Measurements from ENCODE around the gene TNFSF13. TPM values are rescaled to one million over a fixed set of nuclear protein-coding genes. Genes with fewer than 3 reads are reported as not detected.

The TNFSF13 gene
- total and polyA plus RNA-seq, 2 donors (not counting 1 experiment from before 2014, with no cell fraction given), result 14.7 to 20.2 TPM

- DNase-seq (no peak), ATAC-seq (ENCODE audit: low read depth) (no peak)
- intact Hi-C loops (cut with micrococcal nuclease), result loop anchor here (10.0 kb wide), 1 partner anchor 561 kb away; the partner anchor contains the start of gene RNASEK
- ChIA-PET POLR2A (interaction anchor here (0.6 to 2.4 kb wide), 3 partner anchors 9 to 596 kb away, joined by 3 to 15 read pairs (median 6); partner anchors contain the start of genes MPDU1 and TP53), CTCF (interaction anchor here (0.6 to 4.9 kb wide), 7 partner anchors 9 to 86 kb away, joined by 3 to 21 read pairs (median 4); partner anchors contain the start of genes SENP3 and SOX15)
- Mint-ChIP-seq H3K27me3 (no peaks in the 10 kb centered on the region), H3K27ac (peak overlapping the region; percentile 99), H3K4me1 (peaks cover 71% of the 10 kb centered on the region), H3K9me3 (ENCODE audit: insufficient read depth) (no peaks in the 10 kb centered on the region), H3K4me3 (peak overlapping the region; percentile 94)
- Histone ChIP-seq H3K9ac (ENCODE audit: low read length) (no peak overlapping the region), H3K4me3 (ENCODE audit: control extremely low read depth in 1 of 5, extremely low read depth in 1 of 5, insufficient read depth in 1 of 5, low read depth in 2 of 5, low read length in 4 of 5) (no peak overlapping the region), H3K27ac (ENCODE audit: low read length in 2 of 2) (no peak overlapping the region), H3K4me1 (ENCODE audit: control insufficient read depth in 2 of 2, insufficient read depth in 2 of 2, low read length in 2 of 2) (peaks cover 41 to 53% of the 10 kb centered on the region in 2 donors), H3K27me3 (replicated peaks in 1 of 4; ENCODE audit: control extremely low read depth in 1 of 4, control insufficient read depth in 3 of 4, insufficient read depth in 4 of 4, low read length in 3 of 4) (no peaks in the 10 kb centered on the region), H4K20me1 (ENCODE audit: control insufficient read depth, insufficient read depth, low read length, poor library complexity, severe bottlenecking) (peaks cover 61% of the 10 kb centered on the region), H3K4me2 (replicated peaks; ENCODE audit: low read depth, low read length, poor library complexity, severe bottlenecking) (peak overlapping the region; percentile 89), H2AFZ (ENCODE audit: insufficient read depth, low read depth, low read length, poor library complexity, severe bottlenecking) (no peak overlapping the region), H3K79me2 (ENCODE audit: control insufficient read depth, insufficient read depth, low read length) (peaks cover 40% of the 10 kb centered on the region), H3K36me3 (replicated peaks in 1 of 2; ENCODE audit: control extremely low read depth in 1 of 2, control insufficient read depth in 1 of 2, extremely low read depth in 1 of 2, insufficient read depth in 2 of 2, low read length in 1 of 2) (peaks cover 22 to 63% of the 10 kb centered on the region in 2 experiments), H3K9me3 (ENCODE audit: control extremely low read depth in 1 of 3, control insufficient read depth in 2 of 3, insufficient read depth in 1 of 3, low read length in 2 of 3) (no peaks in the 10 kb centered on the region)
- TF ChIP-seq CTCF (IDR thresholded peaks at IDR 0.05), result no peak
- no peak for TF ChIP-seq EZH2 (IDR thresholded peaks at IDR 0.05; ENCODE audit: borderline replicate concordance, insufficient read depth, low read depth, low read length, poor library complexity, severe bottlenecking)
- 82% methylated on average over 1 of the region's 1 CpG for WGBS (ENCODE audit: insufficient coverage)
Observed at GRCh38 chr17:7575481-7575883, 16.9 kb downstream of the TNFSF13 start.

- Histone ChIP-seq H3K9me3 (ENCODE audit: control extremely low read depth in 1 of 3, control insufficient read depth in 2 of 3, insufficient read depth in 1 of 3, low read length in 2 of 3) (no peaks in the 10 kb centered on the region), H3K4me3 (ENCODE audit: control extremely low read depth in 1 of 5, extremely low read depth in 1 of 5, insufficient read depth in 1 of 5, low read depth in 2 of 5, low read length in 4 of 5) (no peak overlapping the region), H3K4me2 (replicated peaks; ENCODE audit: low read depth, low read length, poor library complexity, severe bottlenecking) (no peak overlapping the region), H3K9ac (ENCODE audit: low read length) (no peak overlapping the region), H4K20me1 (ENCODE audit: control insufficient read depth, insufficient read depth, low read length, poor library complexity, severe bottlenecking) (peaks cover 61% of the 10 kb centered on the region), H3K27ac (ENCODE audit: low read length in 2 of 2) (no peak overlapping the region), H3K4me1 (ENCODE audit: control insufficient read depth in 2 of 2, insufficient read depth in 2 of 2, low read length in 2 of 2) (peaks cover 43 to 58% of the 10 kb centered on the region in 2 donors), H2AFZ (ENCODE audit: insufficient read depth, low read depth, low read length, poor library complexity, severe bottlenecking) (no peak overlapping the region), H3K79me2 (ENCODE audit: control insufficient read depth, insufficient read depth, low read length) (peaks cover 44% of the 10 kb centered on the region), H3K36me3 (replicated peaks in 1 of 2; ENCODE audit: control extremely low read depth in 1 of 2, control insufficient read depth in 1 of 2, extremely low read depth in 1 of 2, insufficient read depth in 2 of 2, low read length in 1 of 2) (peaks cover 22 to 60% of the 10 kb centered on the region in 2 experiments), H3K27me3 (replicated peaks in 1 of 4; ENCODE audit: control extremely low read depth in 1 of 4, control insufficient read depth in 3 of 4, insufficient read depth in 4 of 4, low read length in 3 of 4) (no peaks in the 10 kb centered on the region)
- no peak overlapping the region for H3K27ac Mint-ChIP-seq
- ChIA-PET POLR2A (interaction anchor here (0.7 kb wide), 1 partner anchor 112 kb away, joined by 3 read pairs; the partner anchor contains the start of gene TP53), CTCF (interaction anchor here (0.6 to 4.9 kb wide), 7 partner anchors 8 to 85 kb away, joined by 3 to 21 read pairs (median 4); partner anchors contain the start of genes SENP3 and SOX15)
- H3K4me1 Mint-ChIP-seq, result peaks cover 76% of the 10 kb centered on the region
- H3K4me3 Mint-ChIP-seq, result no peak overlapping the region
- intact Hi-C loops (cut with micrococcal nuclease), result loop anchor here (10.0 kb wide), 1 partner anchor 561 kb away; the partner anchor contains the start of gene RNASEK
- TF ChIP-seq CTCF (IDR thresholded peaks at IDR 0.05) (no peak), EZH2 (IDR thresholded peaks at IDR 0.05; ENCODE audit: borderline replicate concordance, insufficient read depth, low read depth, low read length, poor library complexity, severe bottlenecking) (no peak)
- 90% methylated on average over 7 of the region's 7 CpGs for WGBS (ENCODE audit: insufficient coverage)
- no peaks in the 10 kb centered on the region for H3K27me3 Mint-ChIP-seq
- no peaks in the 10 kb centered on the region for H3K9me3 Mint-ChIP-seq (ENCODE audit: insufficient read depth)
- ATAC-seq (ENCODE audit: low read depth), result no peak
- no peak for DNase-seq
Observed at GRCh38 chr17:7575959-7576358, 17.4 kb downstream of the TNFSF13 start.
